GM12892 (cell line): ENCODE measurements around the gene TTC23L.

Source experiments
- POLR2A ChIP-seq: IDR thresholded peaks from 2 replicates; pipeline ENCODE4 v1.6.1; 2011; ENCODE audit warnings: low read depth, low read length, control low read depth
- POLR2AphosphoS5 ChIP-seq: IDR thresholded peaks from 2 replicates; pipeline ENCODE4 v1.6.1; 2011; ENCODE audit warnings: low read depth, low read length, control low read depth

- no peak for TF ChIP-seq POLR2AphosphoS5
- no peak for TF ChIP-seq POLR2A
Measured at GRCh38 chr5:34903260-34903659, 64.3 kb downstream of the TTC23L start.
